Mesothelial cell of epicardium (in vitro differentiated cells): Measurements from ENCODE around the gene ANKMY2. TPM values are rescaled to one million over a fixed set of nuclear protein-coding genes. Genes with fewer than 3 reads are reported as not detected.
"Not testable (repeated sequence)": the region's sequence is repeated elsewhere in the genome, so short reads cannot be mapped to it uniquely, and the experiment has no call there.

Experiments used
- DNase-seq, 2 experiments: peaks; one replicate each; pipeline ENCODE4 v3.0.0; 2021; ENCODE audit warnings: low spot score in 2 of 2; ENCODE audit not compliant: unreplicated experiment in 2 of 2
- H3K27ac Mint-ChIP-seq: 2 replicates; pipeline ENCODE4 v1.8.0; 2021; ENCODE audit warnings: mixed read lengths
- H3K27me3 Mint-ChIP-seq: 2 replicates; pipeline ENCODE4 v1.8.0; 2021; ENCODE audit warnings: low read depth, mixed read lengths
- H3K36me3 Mint-ChIP-seq: 2 replicates; pipeline ENCODE4 v1.8.0; 2021; ENCODE audit warnings: mixed read lengths
- H3K4me1 Mint-ChIP-seq: 2 replicates; pipeline ENCODE4 v1.8.0; 2021; ENCODE audit warnings: mixed read lengths
- H3K4me3 Mint-ChIP-seq: 2 replicates; pipeline ENCODE4 v1.8.0; 2021; ENCODE audit warnings: mild to moderate bottlenecking, moderate library complexity, mixed read lengths
- H3K9me3 Mint-ChIP-seq: 2 replicates; pipeline ENCODE4 v1.8.0; 2021; ENCODE audit warnings: mixed read lengths
- total RNA-seq: library from RNA; stranded (reverse); gene quantifications from 3 replicates; pipeline ENCODE4 v1.2.1, GENCODE V29; 2021
- TF ChIP-seq, protein P1 (sequence below): fragments of 200-600 bp; sonication (generic); IDR thresholded peaks from one replicate; pipeline ENCODE4 v1.5.0; 2021; ENCODE audit warnings: antibody characterized with exemption; ENCODE audit not compliant: unreplicated experiment

ANKMY2 gene
- total RNA-seq, 1 donor from 2014 or later, result 25.0 TPM

DNA sequence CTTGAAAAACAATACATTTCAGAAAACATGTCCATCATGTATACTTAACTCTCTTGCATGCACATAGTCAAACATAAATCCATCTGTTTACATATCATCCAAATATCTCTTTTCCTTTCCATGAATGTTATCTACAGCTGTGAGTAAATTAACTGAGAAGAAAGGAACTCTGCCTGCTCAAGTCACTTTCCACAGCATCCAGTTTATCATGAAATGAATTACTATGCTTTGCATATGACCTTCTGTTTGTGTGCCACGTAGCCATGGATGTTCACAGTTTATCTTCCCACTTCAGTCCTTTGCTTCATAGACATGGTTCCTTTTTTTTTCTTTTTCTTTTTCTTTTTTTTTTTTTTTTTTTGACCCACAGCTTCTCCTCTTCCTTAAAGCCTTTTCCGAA is 40.0 kb upstream of the ANKMY2 start:
- H3K4me1 Mint-ChIP-seq, result peaks cover 10% of the 10 kb centered on the region
- peak overlapping the region; percentile 44 for H3K27ac Mint-ChIP-seq
- no peaks in the 10 kb centered on the region for H3K9me3 Mint-ChIP-seq
- TF ChIP-seq, protein P1, sequence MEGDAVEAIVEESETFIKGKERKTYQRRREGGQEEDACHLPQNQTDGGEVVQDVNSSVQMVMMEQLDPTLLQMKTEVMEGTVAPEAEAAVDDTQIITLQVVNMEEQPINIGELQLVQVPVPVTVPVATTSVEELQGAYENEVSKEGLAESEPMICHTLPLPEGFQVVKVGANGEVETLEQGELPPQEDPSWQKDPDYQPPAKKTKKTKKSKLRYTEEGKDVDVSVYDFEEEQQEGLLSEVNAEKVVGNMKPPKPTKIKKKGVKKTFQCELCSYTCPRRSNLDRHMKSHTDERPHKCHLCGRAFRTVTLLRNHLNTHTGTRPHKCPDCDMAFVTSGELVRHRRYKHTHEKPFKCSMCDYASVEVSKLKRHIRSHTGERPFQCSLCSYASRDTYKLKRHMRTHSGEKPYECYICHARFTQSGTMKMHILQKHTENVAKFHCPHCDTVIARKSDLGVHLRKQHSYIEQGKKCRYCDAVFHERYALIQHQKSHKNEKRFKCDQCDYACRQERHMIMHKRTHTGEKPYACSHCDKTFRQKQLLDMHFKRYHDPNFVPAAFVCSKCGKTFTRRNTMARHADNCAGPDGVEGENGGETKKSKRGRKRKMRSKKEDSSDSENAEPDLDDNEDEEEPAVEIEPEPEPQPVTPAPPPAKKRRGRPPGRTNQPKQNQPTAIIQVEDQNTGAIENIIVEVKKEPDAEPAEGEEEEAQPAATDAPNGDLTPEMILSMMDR, result no peak
- DNase-seq, result no peak
- H3K36me3 Mint-ChIP-seq, result peaks cover 44% of the 10 kb centered on the region
- H3K27me3 Mint-ChIP-seq, result no peaks in the 10 kb centered on the region
- no peak overlapping the region for H3K4me3 Mint-ChIP-seq

DNA sequence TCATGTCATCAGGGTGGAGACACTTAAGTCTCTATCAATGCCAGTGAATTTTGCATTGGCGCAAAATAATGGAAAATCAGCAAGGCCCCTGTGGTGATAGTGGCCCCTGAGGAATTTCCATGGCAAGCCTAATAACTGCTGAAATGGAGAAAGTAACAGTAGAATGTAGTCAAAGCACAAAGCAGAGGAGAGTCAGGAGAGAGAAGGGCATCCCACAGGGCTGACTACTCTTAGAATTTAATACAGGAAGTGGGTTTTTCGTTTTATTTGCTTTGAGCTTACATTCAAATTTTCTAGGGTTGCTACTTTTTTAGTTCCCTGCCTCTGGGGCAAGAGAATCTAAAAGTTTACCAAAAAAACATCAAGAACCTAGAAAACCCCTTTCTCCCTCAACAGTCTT is 39.4 kb upstream of the ANKMY2 start:
- Mint-ChIP-seq H3K4me1 (peaks cover 10% of the 10 kb centered on the region), H3K4me3 (no peak overlapping the region), H3K27me3 (no peaks in the 10 kb centered on the region), H3K27ac (peak overlapping the region; percentile 44), H3K36me3 (peaks cover 48% of the 10 kb centered on the region), H3K9me3 (no peaks in the 10 kb centered on the region)
- TF ChIP-seq, protein P1, result no peak
- no peak for DNase-seq

DNA sequence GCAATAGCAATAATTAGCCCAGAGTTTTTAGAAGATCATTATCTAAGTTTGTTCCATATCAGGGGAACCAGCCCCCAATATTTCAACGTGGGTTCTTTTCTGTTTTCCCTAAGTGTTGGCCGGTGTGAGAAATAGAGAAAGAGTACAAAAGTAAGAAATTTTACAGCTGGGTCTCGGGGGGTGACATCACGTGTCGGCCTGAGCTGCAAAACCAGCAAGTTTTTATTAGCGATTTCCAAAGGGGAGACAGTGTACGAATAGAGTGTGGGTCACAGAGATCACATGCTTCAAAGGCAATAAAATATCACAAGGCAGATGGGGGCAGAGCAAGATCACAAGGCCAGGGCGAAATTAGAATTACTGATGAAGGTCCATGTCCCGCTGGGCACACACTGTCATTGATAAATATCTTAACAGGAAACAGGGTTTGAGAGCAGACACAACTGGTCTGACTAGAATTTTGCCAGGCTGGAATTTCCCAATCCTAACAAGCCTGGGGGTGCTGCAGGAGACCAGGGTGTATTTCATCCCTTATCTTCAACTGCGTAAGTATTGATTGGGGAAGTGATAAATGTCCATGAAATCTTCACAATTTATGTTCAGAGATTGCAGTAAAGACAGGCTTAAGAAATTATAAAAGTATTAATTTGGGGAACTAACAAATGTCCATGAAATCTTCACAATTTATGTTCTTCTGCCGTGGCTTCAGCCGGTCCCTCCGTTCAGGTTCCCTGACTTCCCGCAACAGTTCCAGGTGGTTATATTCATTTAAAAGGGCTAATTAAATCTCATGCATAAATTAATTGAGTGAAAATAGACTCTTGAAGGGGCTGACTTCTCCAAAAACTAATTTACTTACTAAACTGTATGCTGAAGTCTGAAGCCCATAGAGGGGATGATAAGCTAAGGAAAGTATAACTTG is 33.4 kb upstream of the ANKMY2 start:
- Mint-ChIP-seq H3K9me3 (peaks cover 10% of the 10 kb centered on the region), H3K27ac (peak overlapping the region; percentile 45), H3K36me3 (peaks cover 54% of the 10 kb centered on the region), H3K4me1 (peaks cover 11% of the 10 kb centered on the region)
- H3K4me3 Mint-ChIP-seq, DNase-seq, H3K27me3 Mint-ChIP-seq: not testable (repeated sequence)

DNA sequence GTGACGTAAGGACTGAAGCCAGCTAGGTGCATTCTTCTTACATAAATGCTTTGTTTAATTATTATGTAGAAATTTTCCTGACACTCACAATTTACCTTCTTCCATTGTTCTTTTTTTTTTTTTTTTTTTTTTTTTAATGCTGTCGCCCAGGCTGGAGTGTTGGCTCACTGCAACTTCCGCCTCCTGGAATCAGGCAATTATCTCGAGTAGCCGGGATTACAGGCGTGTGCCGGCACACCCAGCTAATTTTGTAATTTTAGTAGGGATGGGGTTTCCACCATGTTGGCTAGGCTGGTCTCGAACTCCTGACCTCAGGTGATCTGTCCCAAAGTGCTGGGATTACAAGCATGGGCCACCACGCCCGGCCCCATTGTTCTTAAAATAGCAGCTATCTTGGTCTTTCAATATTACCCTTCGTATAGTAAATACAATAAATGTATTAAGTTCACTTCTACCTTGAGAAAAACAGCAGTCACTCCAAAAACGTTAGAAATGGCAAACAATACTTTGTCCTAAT is 32.5 kb upstream of the ANKMY2 start:
- no peak for DNase-seq
- Mint-ChIP-seq H3K27me3 (no peaks in the 10 kb centered on the region), H3K36me3 (peaks cover 52% of the 10 kb centered on the region), H3K4me3 (no peak overlapping the region), H3K27ac (no peak overlapping the region), H3K9me3 (peaks cover 13% of the 10 kb centered on the region), H3K4me1 (peaks cover 11% of the 10 kb centered on the region)
- TF ChIP-seq, protein P1, result no peak

DNA sequence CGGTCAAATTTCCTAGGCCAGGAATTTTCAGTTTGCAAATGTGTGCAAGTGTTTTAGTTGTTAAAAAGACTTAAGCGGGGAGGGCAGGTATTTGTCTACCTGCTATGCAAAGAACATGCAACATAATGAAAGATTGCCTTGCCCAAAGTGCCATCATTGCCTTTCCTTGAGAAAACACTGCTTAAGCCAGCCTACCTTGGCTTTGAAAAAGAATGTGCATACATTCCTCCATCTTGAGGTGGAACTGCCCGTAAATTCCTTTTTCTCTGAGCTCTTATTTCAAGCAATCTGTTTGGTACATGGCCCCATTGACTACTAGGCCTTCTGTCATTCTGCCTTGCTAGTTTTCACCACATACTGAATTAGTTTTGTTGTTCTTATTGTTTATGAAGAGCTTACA is 29.7 kb upstream of the ANKMY2 start:
- H3K27ac Mint-ChIP-seq, result peak overlapping the region; percentile 23
- TF ChIP-seq, protein P1, result no peak
- H3K27me3 Mint-ChIP-seq, result no peaks in the 10 kb centered on the region
- peaks cover 24% of the 10 kb centered on the region for H3K9me3 Mint-ChIP-seq
- no peak overlapping the region for H3K4me3 Mint-ChIP-seq
- H3K4me1 Mint-ChIP-seq, result peaks cover 11% of the 10 kb centered on the region
- H3K36me3 Mint-ChIP-seq, result peaks cover 52% of the 10 kb centered on the region
- DNase-seq, result no peak

DNA sequence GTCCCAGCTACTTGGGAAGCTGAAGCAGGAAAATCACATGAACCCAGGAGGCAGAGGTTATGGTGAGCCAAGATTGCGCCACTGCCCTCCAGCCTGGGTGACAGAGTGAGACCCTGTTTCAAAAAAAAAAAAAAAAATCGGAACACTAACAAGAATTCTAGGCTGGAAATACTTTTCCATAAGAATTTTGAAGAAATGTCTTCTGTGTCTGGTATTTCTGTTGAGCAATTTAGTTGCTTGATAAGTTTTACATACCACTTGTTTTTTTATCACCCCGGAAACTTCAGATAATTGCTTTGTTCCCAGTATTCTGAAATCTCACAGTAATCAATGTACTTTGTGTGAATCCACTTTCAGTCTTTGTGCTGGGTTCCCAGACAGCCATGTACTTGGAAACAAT is 26.3 kb upstream of the ANKMY2 start:
- Mint-ChIP-seq H3K9me3 (peaks cover 17% of the 10 kb centered on the region), H3K4me1 (peaks cover 21% of the 10 kb centered on the region), H3K27me3 (no peaks in the 10 kb centered on the region), H3K4me3 (no peak overlapping the region), H3K36me3 (peaks cover 36% of the 10 kb centered on the region), H3K27ac (no peak overlapping the region)
- no peak for DNase-seq
- TF ChIP-seq, protein P1, result no peak
